NOMO-1 (cell line): Measurements from ENCODE around the gene B4GALNT4.
"Not testable (repeated sequence)": the region's sequence is repeated elsewhere in the genome, so short reads cannot be mapped to it uniquely, and the experiment has no call there.

Source experiments
- DNase-seq, 2 experiments: peaks; one replicate each; lab custom pipeline; 2025; ENCODE audit not compliant: unreplicated experiment in 2 of 2; lab: John Stamatoyannopoulos, UW

B4GALNT4 gene

GRCh38 chr11:418343-419247 lies 49.3 kb downstream of the B4GALNT4 start:
- no peak for DNase-seq

GRCh38 chr11:419248-420005 lies 50.1 kb downstream of the B4GALNT4 start:
- no peak for DNase-seq

GRCh38 chr11:420054-420910 lies 51.0 kb downstream of the B4GALNT4 start:
- DNase-seq: no peak

- DNase-seq: no peak
Observed at GRCh38 chr11:420911-421321, 51.6 kb downstream of the B4GALNT4 start.

GRCh38 chr11:422249-422656 lies 53.0 kb downstream of the B4GALNT4 start:
- DNase-seq: no peak

GRCh38 chr11:424232-424631 lies 54.9 kb downstream of the B4GALNT4 start:
- no peak for DNase-seq

- DNase-seq: not testable (repeated sequence)
Observed at GRCh38 chr11:424766-425165, 55.5 kb downstream of the B4GALNT4 start.

GRCh38 chr11:425301-425700 lies 56.0 kb downstream of the B4GALNT4 start:
- no peak for DNase-seq

GRCh38 chr11:426851-427250 lies 57.6 kb downstream of the B4GALNT4 start:
- no peak for DNase-seq

GRCh38 chr11:428295-428694 lies 59.0 kb downstream of the B4GALNT4 start:
- DNase-seq: no peak

- no peak for DNase-seq
Observed at GRCh38 chr11:429391-429790, 60.1 kb downstream of the B4GALNT4 start.

- DNase-seq: no peak
Observed at GRCh38 chr11:429931-430456, 60.7 kb downstream of the B4GALNT4 start.
